Gastrocnemius medialis (tissue), 4 donors: ENCODE data around the gene TJP3. TPM values are rescaled to one million over a fixed set of nuclear protein-coding genes. Genes with fewer than 3 reads are reported as not detected.

Experiments used
- ATAC-seq, 2 donors: fragments of 150-250 bp; one replicate each; pipeline ENCODE4 v1.9.1; 2016
- DNase-seq, 2 donors: peaks; one replicate each; pipeline ENCODE4 v3.0.0-alpha.2; 2019
- H3K27ac ChIP-seq, 4 donors: fragments of 200-600 bp; sonication (generic); 1 replicate in 1 of 4; 2 replicates in 3 of 4; pipeline ENCODE4 v1.5.1; 2016 to 2018; ENCODE audit warnings: mild to moderate bottlenecking in 2 of 4, moderate library complexity in 1 of 4
- H3K27me3 ChIP-seq, 3 donors: fragments of 200-600 bp; sonication (generic) in 2 of 3; 1 replicate in 1 of 3; 2 replicates in 2 of 3; pipeline versions ENCODE4 v1.5.1 to v1.6.0; 2016 to 2019; ENCODE audit warnings: mild to moderate bottlenecking in 1 of 3, moderate library complexity in 1 of 3
- H3K36me3 ChIP-seq, 2 donors: fragments of 200-600 bp; sonication (generic) in 1 of 2; one replicate each; pipeline ENCODE4 v1.5.1; 2017 to 2018
- H3K4me1 ChIP-seq, 2 donors: fragments of 200-600 bp; sonication (generic) in 1 of 2; one replicate each; pipeline ENCODE4 v1.5.1; 2016 to 2017; ENCODE audit warnings: mild to moderate bottlenecking in 2 of 2
- H3K4me3 ChIP-seq, 4 donors: fragments of 200-600 bp; sonication (generic) in 3 of 4; 1 replicate in 1 of 4; 2 replicates in 3 of 4; pipeline ENCODE4 v1.5.1; 2016 to 2019; ENCODE audit warnings: mild to moderate bottlenecking in 2 of 4
- H3K9me3 ChIP-seq, 3 donors: fragments of 200-600 bp; sonication (generic) in 2 of 3; 1 replicate in 1 of 3; 2 replicates in 2 of 3; pipeline ENCODE4 v1.5.1; 2016 to 2019
- POLR2A ChIP-seq, 2 donors: fragments of 450-650 bp; IDR thresholded peaks; one replicate each; pipeline ENCODE4 v1.6.1; 2017; ENCODE audit warnings: antibody characterized with exemption in 2 of 2, mild to moderate bottlenecking in 2 of 2, moderate library complexity in 2 of 2
- in situ Hi-C, 4 donors: fragments of 200-750 bp; cut with MboI; loops; one replicate each; pipeline versions ENCODE4 v1.15.0 to v1.8.0; 2017; ENCODE audit warnings: low sequenced_read_pairs in 4 of 4
- intact Hi-C: fragments of 100-400 bp; cut with DNase I; formaldehyde crosslinking; loops from one replicate; pipeline ENCODE4 v1.15.1; 2023; ENCODE audit warnings: low total_unique reads
- total RNA-seq, 4 donors: library from RNA; depleted of rRNA; stranded (reverse); fragments of >200 nt; gene quantifications; one replicate each; pipeline versions ENCODE4 v1.1.0 to v1.2.3, GENCODE V29; 2016
- TF ChIP-seq, protein P1 (sequence below), 5 experiments: fragments of 450-650 bp in 3 of 5; fragments of 200-600 bp in 2 of 5; sonication (generic) in 2 of 5; IDR thresholded peaks in 4 of 5; conservative IDR thresholded peaks in 1 of 5; 1 replicate in 4 of 5; 2 replicates in 1 of 5; pipeline ENCODE4 v1.5.1; 2016 to 2019; ENCODE audit warnings: antibody characterized with exemption in 5 of 5, mild to moderate bottlenecking in 3 of 5, moderate library complexity in 3 of 5

The TJP3 gene
- total RNA-seq, 4 donors from 2014 or later: 0.67 to 3.7 (median 1.7) TPM

DNA sequence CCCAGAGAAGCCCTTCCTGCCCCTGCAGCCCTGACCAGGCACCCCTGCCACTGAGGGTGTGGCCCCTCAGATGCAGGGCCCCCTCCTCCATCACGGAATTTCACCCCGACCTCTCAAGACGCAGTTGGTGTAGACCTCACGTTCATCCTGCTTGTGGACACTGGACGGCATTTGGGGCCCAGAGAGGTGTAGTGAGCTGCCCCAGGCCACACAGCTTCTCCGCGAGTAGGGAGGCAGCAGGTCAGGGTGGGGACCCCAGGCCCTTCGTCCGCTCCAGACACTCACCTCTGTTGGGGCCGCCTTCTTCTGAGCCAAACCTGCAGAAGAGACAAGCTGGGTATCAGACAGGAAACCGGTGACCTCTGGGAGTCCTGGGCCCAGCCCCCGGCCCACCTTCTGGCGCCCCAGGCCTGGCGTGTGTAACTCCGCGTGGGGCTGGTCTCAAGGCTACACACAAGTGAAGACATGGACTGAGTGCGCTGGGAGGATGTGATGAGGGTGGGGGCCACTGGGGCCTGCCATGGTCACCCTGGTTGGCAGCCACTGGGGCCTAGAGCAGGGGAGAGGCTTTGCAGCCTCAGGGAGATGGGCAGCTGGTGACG is 41.0 kb upstream of the TJP3 start:
- H3K9me3 ChIP-seq: no peaks in the 10 kb centered on the region
- in situ Hi-C loops (no loop called here), intact Hi-C loops (loop anchor here (10.0 kb wide), 1 partner anchor 158 kb away; no protein-coding TSS in a partner anchor)
- H3K27ac ChIP-seq: peak overlapping the region in 1 of 4 donors; percentile 86
- H3K4me3 ChIP-seq: no peak overlapping the region
- H3K27me3 ChIP-seq: no peaks in the 10 kb centered on the region
- H3K36me3 ChIP-seq: peaks cover 0 to 13% of the 10 kb centered on the region in 2 donors
- no peak for ATAC-seq
- peaks cover 30 to 33% of the 10 kb centered on the region in 2 donors for H3K4me1 ChIP-seq
- TF ChIP-seq, protein P1, sequence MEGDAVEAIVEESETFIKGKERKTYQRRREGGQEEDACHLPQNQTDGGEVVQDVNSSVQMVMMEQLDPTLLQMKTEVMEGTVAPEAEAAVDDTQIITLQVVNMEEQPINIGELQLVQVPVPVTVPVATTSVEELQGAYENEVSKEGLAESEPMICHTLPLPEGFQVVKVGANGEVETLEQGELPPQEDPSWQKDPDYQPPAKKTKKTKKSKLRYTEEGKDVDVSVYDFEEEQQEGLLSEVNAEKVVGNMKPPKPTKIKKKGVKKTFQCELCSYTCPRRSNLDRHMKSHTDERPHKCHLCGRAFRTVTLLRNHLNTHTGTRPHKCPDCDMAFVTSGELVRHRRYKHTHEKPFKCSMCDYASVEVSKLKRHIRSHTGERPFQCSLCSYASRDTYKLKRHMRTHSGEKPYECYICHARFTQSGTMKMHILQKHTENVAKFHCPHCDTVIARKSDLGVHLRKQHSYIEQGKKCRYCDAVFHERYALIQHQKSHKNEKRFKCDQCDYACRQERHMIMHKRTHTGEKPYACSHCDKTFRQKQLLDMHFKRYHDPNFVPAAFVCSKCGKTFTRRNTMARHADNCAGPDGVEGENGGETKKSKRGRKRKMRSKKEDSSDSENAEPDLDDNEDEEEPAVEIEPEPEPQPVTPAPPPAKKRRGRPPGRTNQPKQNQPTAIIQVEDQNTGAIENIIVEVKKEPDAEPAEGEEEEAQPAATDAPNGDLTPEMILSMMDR (IDR thresholded peaks at IDR 0.05 in 4 of 5, conservative IDR thresholded peaks at IDR 0.05 in 1 of 5): no peak
- no peak for TF ChIP-seq POLR2A (IDR thresholded peaks at IDR 0.05)
- DNase-seq: no peak

DNA sequence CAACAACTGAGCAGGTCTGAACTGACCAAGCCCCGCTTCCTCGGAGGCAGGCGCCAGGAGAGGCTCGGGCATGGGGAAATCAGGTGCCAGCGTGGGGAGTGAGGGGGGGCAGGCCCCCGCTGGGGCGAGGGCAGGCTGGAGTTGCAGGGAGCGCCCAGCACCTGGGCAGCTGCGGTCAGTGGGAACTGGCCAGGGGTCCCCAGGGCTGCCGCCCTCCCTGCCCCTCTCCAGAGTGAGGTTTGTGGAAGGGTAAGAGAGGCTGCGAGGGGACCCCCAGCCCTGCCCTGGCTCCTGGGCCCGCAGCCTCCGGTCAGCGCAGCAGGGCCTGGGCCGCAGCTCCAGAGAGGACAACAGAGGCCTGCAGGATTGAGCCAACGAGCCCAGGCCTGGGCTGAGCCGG is 40.4 kb upstream of the TJP3 start:
- H3K27me3 ChIP-seq: no peaks in the 10 kb centered on the region
- H3K27ac ChIP-seq: peak overlapping the region in 3 of 4 donors; percentile 86 to 95 (median 89)
- DNase-seq: no peak
- TF ChIP-seq, protein P1 (IDR thresholded peaks at IDR 0.05 in 4 of 5, conservative IDR thresholded peaks at IDR 0.05 in 1 of 5): no peak
- TF ChIP-seq POLR2A (IDR thresholded peaks at IDR 0.05): no peak
- no peak overlapping the region for H3K4me3 ChIP-seq
- no peak for ATAC-seq
- peaks cover 33 to 34% of the 10 kb centered on the region in 2 donors for H3K4me1 ChIP-seq
- intact Hi-C loops (loop anchor here (10.0 kb wide), 1 partner anchor 157 kb away; no protein-coding TSS in a partner anchor), in situ Hi-C loops (no loop called here)
- peaks cover 0 to 13% of the 10 kb centered on the region in 2 donors for H3K36me3 ChIP-seq
- H3K9me3 ChIP-seq: no peaks in the 10 kb centered on the region

DNA sequence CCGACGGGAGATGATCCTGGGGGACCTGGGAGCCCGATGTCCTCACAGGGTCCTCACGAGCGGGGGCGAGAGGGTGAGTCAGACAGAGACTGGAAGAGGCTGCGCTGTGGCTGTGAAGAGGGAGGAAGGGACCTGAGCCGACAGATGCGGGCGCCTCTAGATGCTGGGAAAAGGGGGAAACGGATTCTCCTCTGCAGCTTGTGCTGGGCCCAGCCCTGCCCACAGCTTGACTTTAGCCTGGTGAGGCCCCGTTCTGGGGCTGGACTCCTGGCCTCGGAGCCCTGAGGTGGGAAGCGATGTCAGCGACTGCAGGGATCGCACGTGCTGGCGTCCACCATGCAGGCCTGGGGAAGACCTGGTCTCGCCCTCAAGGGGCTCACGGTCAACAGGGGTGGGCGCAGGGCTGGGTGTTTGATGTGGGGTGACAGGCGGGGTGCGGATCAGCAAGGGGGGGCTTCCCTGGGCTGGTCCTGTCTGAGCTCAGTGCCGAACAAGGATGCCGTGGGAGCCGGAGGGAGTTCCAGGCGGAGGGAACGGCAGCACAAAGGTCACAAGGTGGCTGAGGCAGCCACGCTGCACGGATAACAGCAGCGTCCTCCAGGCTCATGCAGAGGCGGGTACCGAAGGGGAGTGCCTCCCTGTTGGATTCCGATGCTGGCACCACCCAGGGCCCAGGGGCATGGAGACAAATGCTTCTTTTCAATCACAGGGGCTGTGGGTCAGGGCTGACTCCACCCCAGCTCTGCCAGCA is 39.7 kb upstream of the TJP3 start:
- ATAC-seq (no peak), DNase-seq (no peak)
- in situ Hi-C loops: no loop called here
- Histone ChIP-seq H3K9me3 (no peaks in the 10 kb centered on the region), H3K36me3 (peaks cover 0 to 13% of the 10 kb centered on the region in 2 donors), H3K27me3 (no peaks in the 10 kb centered on the region), H3K4me3 (no peak overlapping the region), H3K4me1 (peaks cover 33 to 34% of the 10 kb centered on the region in 2 donors), H3K27ac (peak overlapping the region; percentile 86 to 95 (median 88))
- TF ChIP-seq POLR2A (IDR thresholded peaks at IDR 0.05): no peak
- TF ChIP-seq, protein P1 (IDR thresholded peaks at IDR 0.05 in 4 of 5, conservative IDR thresholded peaks at IDR 0.05 in 1 of 5): no peak
- intact Hi-C loops: loop anchor here (10.0 kb wide), 1 partner anchor 156 kb away; no protein-coding TSS in a partner anchor

DNA sequence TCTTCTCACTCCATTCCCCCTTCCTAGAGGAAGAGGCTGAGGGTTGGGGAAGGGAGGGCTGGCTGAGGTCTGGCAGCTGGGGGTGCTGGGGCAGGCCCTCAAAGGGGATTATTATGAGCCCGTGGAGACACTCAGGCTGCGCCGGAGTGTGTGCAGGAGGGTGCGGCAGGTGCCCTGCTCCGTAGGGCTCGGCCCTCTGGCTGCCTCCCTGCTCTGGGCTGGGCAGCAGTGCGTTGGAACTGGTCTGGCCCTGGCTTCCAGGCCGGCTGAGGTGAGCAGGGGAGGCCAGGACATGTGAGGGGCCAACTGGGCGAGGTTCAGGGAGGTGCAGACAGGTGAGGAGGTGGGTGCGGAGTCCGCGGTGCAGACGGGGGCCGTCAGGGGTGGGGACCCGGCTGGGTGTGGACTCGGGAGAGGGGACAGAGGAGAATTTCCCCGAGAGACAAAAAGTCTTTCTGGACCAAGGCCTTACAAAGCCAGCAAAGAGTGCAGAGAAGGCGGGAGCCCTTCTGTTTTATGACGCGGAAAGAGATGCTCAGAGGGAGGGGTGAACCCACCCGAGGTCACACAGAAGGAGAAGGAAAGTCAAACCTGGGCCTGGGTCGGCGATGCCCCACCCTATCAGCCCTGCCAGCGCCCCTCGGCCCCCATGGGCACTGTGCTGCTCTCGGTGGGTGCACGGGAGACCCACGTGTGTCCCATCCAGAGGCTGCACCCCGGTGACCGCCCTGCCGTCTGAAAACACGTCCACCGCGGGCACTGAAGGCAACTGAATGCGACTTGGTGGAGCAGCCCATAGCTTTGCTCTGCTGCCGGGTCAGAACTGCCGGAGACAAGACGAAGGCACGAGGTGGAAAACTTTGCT is 38.9 kb upstream of the TJP3 start:
- DNase-seq: no peak
- Histone ChIP-seq H3K27ac (peak overlapping the region; percentile 86 to 95 (median 88)), H3K27me3 (no peaks in the 10 kb centered on the region), H3K4me1 (peaks cover 33 to 34% of the 10 kb centered on the region in 2 donors), H3K9me3 (no peaks in the 10 kb centered on the region), H3K36me3 (peaks cover 0 to 5% of the 10 kb centered on the region in 2 donors), H3K4me3 (peak overlapping the region in 1 of 4 donors; percentile 9)
- TF ChIP-seq POLR2A (IDR thresholded peaks at IDR 0.05): no peak
- TF ChIP-seq, protein P1 (IDR thresholded peaks at IDR 0.05 in 4 of 5, conservative IDR thresholded peaks at IDR 0.05 in 1 of 5): no peak
- in situ Hi-C loops: no loop called here
- intact Hi-C loops: loop anchor here (10.0 kb wide), 1 partner anchor 155 kb away; no protein-coding TSS in a partner anchor
- ATAC-seq: no peak
